HG03139 (cell line): ENCODE measurements around the gene OSBPL10.

Experiments used
- ATAC-seq: cut with Tn5 transposase; IDR thresholded peaks from one replicate; pipeline ENCODE4 v1.9.1; 2021; ENCODE audit not compliant: unreplicated experiment

OSBPL10 gene

DNA sequence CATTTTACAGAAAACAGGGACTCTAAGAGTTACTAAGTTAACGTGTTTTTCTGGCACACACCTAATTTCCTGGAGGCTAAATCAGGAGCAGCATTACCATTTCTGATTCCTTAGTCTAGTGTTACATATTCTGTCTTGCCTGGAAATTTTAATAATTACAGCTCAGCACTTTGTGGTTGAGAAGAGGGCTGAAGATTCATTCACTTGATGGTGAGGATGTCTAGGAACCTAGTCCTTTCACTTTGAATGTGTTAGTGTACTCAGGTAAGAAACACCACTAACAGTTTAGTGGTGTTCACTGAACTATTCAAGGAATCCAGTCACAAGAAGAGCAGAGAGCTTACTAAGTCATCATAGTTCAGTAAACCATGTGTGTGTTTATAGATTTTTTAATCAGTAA is 345.5 kb downstream of the OSBPL10 start:
- ATAC-seq, result no peak

DNA sequence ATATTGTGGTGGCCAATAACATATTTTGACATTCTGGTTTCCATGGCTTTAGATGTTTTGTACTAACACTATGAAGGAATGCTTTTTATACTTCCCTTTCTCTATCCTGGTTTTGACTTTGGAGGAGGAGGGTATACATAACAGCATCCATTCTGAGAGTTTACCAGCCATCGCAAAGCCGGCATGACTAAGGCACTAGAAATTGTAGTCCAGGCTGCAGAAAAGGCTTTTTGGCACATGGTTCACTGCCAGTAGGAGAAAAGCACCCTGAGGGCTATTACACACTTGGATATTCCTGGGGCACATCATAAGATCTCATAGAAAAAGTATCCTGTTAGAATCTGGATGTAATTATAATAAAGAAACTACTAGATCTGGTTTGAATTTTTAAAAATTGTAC is 346.6 kb downstream of the OSBPL10 start:
- ATAC-seq, result no peak

DNA sequence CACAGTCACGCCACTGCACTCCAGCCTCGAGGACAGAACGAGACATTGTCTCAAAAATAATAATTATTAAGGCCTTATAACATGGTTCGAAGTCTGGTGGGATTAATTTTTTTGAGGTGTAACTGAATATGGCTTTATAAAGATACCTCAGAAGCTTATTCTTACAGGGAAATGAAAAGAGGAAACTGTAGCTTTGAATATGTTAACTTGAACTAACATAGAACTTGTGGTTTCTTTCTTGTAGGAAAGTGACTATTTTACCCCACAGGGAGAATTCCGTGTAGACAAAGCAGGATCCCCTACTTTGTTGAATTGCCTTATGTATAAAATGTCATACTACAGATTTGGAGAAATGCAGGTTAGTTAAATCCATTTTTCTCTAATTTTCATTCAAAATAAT is 352.0 kb downstream of the OSBPL10 start:
- ATAC-seq, result no peak

DNA sequence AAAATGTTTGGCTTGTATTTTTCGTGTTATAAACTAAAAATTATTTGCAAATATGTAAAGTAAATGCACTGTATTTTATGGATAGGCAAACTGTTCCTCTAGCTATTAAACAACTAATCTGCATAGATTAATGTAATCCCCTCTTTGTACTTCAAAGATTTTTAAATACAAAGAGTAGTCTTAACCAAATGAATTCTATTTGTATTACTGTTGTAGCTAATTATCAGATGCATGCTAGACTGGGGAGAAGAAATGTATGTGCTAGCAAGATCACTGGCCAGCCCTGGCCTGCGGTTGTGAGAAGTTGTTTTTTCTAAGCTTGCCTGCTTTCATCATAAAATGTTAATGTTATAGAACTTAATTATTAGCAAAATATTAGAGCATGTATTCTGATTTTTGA is 355.7 kb downstream of the OSBPL10 start:
- ATAC-seq, result no peak

DNA sequence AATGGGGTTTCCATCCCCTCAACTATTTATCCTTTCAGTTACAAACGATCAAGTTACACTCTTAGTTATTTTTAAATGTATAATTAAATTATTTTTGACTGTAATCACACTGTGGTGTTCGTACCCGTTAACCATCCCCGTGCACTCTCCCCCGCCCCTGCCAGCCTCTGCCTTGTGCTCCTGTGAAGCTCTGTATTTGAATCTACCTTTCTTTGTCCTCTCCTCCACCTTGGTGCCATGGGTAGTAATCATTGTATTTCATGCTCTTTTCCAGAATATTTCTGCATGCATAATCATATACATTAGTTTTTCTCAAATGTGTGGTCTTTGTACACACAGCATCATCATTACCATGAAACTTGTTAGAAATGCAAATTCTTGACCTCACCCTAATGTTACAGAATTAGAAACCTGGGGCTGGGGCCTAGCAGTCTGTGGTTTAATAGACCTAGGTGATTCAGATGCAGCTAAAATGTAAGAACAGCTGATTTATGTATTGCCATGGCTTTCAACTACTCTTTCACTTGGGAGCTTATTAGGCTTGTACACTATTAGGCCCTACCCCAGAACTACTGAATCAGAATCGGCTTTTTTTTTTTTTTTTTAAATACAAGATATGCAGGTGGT is 356.9 kb downstream of the OSBPL10 start:
- no peak for ATAC-seq

DNA sequence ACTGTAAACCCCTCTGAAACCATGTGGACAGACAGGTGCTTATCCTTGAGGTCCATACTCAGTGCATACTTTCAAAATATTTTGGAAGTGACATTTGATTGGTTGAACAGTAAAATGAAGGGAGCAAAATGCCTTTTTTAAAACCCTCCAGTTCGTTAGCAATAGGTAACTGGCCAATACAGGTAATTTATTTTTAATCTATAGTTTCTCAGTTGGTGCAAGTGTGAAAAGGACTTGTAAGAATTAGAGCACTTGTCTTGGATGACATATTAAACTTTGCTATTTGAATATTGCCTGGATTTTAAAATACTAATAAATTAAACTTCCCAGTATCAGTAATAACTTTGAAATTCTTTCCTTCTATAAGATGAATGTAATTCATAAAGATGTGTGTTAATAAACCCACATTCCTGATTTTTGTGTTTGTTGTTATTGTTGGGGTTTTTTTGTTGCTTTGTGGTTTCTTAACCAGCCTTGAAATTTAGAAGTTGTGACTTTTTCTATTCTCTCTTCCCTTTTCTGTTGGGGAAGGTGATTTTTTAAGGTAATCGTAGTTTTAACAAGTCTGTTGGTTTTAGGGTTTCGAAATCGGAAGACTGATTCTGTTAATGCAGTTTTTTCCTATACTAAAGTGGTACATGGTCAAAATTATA is 358.3 kb downstream of the OSBPL10 start:
- no peak for ATAC-seq

DNA sequence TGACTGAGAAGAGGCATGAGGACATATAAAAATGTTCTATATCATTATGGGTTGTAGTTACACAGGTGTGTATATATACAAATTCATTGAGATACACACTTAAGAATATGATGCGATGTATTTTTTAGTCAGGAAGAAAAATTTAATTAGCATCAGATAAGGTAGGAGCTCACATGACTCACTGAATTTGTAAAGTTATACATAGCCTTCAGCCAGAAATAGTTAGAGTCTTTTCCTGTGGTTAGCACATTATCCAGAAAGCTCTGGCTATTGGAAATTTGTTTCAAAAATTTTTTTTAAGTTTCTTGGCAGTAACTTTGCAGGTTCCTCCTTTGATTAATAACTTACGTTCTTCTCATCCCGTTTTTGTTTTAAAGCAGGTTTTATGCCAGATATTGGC is 359.7 kb downstream of the OSBPL10 start:
- ATAC-seq, result no peak

DNA sequence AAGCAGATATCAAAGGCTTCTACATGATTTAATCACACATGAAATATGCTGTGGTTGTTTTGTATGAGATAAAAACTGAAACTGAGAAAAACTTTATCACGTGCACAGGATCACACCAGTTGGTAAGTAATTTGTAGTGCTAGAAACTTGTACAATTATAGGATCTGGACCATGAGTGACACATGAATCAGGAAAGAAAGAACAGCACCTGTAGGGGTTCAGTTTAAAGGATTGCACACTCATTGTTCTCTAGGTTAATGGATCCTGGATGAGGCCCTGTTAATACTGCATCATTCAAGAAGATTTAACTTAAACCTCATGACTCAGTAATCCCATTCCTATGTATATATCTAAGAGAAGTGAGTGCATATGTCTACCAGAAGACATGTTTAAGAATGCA is 360.4 kb downstream of the OSBPL10 start:
- ATAC-seq, result no peak

DNA sequence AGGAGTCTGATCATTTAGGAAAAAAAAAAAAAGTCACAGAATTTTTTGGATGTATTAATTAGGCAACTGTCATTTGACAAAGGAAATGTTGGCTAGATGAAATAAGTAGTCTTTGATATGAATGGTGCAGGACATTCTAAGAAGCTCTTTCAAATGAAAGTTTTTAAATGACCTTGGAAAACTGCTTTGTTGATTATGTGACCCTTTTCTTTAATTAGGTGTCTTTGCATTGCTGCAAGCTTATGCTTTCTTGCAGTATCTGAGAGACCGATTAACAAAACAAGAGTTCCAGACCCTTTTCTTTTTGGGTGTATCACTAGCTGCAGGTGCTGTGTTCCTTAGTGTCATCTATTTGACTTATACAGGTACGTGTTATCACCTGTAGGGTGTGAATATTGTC is 364.4 kb downstream of the OSBPL10 start:
- ATAC-seq, result no peak

DNA sequence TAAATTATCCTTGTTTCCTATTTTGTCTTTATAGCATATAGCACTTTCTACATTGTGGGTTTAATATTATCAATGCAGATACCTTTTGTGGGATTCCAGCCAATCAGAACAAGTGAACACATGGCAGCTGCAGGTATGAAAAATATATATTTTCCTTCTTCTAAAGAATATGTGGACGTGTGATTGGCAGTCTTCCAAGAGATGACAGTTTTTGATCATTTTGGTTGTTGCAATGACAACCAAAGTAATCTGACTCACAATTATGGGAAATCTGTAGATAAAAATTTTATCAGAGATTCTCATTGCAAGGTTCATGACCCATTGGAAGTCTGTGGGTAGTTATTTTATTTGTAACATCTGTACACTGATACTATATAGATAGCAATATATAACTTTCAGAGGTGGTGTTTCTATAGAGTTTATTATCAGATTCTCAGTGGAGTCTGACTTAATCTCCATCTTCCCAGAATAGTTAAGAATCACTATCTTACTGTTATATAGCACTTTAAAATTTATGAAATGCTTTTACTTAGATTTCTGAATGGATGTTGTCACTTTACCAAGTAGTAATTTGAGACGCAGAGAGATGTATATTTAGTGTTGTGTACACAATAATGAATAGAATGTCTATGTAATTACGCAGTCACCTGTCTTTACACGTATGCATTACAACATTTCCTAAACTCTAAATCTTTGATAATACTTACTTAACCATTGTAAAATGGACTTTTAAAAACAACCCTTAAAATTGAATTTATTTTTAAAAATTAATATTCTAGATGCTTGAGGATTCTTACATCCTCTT is 365.8 kb downstream of the OSBPL10 start:
- ATAC-seq, result no peak

DNA sequence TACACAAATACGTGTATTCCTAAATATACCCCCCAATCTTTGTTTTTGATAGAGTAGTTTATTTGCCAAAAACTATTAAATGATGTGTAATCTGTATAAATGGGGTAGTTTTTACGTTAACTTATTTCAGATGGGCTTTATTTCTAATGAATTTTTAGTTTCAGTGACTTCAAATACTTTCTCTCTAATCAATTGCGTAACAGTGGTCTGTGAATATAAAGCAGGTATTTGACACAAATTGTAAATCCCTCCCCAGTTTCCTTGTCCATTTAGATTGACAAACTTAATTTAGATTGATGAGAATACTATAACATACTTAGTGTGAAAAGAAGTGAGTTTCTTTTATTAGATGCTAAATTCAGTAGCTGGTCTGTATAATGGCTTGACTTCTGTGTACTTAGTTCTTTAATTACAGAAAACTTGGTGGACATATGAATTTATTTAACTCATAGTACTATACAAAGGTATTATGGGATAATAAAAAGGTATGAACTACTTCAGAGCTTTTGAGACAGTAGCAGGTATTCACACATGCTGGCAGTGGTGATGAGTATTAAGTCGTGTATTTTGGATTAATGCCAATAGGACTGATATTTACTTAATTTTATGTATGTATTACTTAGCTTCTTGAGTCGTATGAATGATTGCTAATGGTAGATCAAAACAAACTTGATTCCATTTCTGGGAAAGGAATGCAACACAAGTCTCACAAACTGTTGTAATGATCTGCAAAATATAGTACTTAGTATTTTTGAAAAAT is 366.7 kb downstream of the OSBPL10 start:
- ATAC-seq, result no peak

DNA sequence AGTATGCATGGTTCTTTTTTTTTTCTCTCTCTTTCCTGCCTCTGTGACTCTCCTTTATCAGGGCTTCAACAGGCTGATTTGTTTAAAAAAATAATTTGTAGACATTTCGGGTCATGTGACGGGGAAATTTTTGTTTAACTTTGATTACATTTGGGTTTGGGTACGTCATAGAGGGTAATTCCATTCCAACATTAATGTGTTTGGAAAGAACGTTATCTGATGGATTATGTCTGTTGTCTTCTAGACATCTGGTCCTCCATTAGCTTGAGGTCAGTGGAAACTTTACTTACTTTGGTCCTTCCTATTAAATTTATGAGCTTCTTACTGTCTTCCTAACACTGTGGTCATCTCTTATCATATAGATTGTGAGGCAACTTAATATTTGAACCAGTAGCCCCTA is 367.4 kb downstream of the OSBPL10 start:
- no peak for ATAC-seq

DNA sequence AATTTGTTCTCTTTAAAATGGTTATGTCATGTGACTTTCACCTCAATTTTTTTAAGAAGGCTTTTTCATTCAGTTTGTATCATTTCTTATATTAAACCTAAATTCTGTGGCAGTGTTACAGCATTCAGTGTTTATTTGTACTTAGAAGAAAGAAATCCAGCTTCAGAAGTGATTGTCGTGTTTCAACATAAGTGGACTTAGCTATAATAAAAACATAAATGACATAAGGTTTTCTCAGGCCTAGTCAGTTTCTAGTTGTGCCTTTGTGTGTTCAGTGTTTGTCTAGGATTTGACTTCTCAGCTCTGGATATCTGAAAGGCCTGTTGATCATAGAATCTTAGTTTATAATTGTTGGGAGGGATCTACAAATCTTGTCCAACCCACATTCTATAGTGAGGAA is 367.9 kb downstream of the OSBPL10 start:
- no peak for ATAC-seq
